Spleen (tissue), 7 donors: Measurements from ENCODE around the gene TLR9.

ENCODE experiments used
- CTCF ChIP-seq, 11 experiments: fragments of 200-600 bp in 7 of 11; fragments of 450-650 bp in 4 of 11; sonication (generic) in 4 of 11; IDR thresholded peaks in 8 of 11; conservative IDR thresholded peaks in 3 of 11; 1 replicate in 7 of 11; 2 replicates in 4 of 11; pipeline versions ENCODE4 v1.4.0 to v1.8.0; 2016 to 2021; ENCODE audit warnings: antibody characterized with exemption in 11 of 11, inconsistent platforms in 4 of 11, mild to moderate bottlenecking in 1 of 11
- POLR2A ChIP-seq, 3 donors: fragments of 450-650 bp; IDR thresholded peaks; one replicate each; pipeline ENCODE4 v1.5.1; 2017; ENCODE audit warnings: antibody characterized with exemption in 3 of 3, mild to moderate bottlenecking in 1 of 3
- donor health status: DM: no; HTN: no; CAD: no; lungs with moderate emphysema.
- donor health status: DM: no; HTN: no; CAD: no.
- donor health status: DM: no; HTN: no; CAD: no.

GRCh38 chr3:52200981-52201679 is 24.3 kb downstream of the TLR9 start:
- no peak for TF ChIP-seq CTCF (IDR thresholded peaks at IDR 0.05 in 8 of 11, conservative IDR thresholded peaks at IDR 0.05 in 3 of 11)
- TF ChIP-seq POLR2A (IDR thresholded peaks at IDR 0.05): no peak
